A549 (cell line): ENCODE data around the gene C16orf46. TPM values are rescaled to one million over a fixed set of nuclear protein-coding genes. Genes with fewer than 3 reads are reported as not detected.
A peak's percentile ranks its signal among the peaks of the same experiment; 100 is the strongest.

ENCODE experiments used
- ATAC-seq, 2 experiments: fragments of 200-7000 bp in 1 of 2; fragments of >200 bp in 1 of 2; cut with Nextera tagmentation in 1 of 2; cut with Tn5 transposase in 1 of 2; 3 replicates each; pipeline versions ENCODE4 v1.8.0 to v1.9.1; 2018 to 2020; ENCODE audit warnings: mild to moderate bottlenecking in 1 of 2, moderate library complexity in 1 of 2
- CTCF ChIA-PET: fragments of 300-600 bp; sonication (Branson Sonifier 250); formaldehyde crosslinking; extraction: SDS; loops from one replicate; lab custom pipeline; 2021; ENCODE audit warnings: antibody characterized with exemption, inconsistent platforms; lab: Yijun Ruan, JAX
- POLR2A ChIA-PET: fragments of 350-600 bp; formaldehyde crosslinking; extraction: SDS; loops from one replicate; lab custom pipeline; 2021; ENCODE audit warnings: antibody characterized with exemption, inconsistent platforms; lab: Yijun Ruan, JAX
- DNase-seq, 2 experiments: peaks; one replicate each; pipeline versions ENCODE4 v3.0.0 to v3.0.0-alpha.2; 2011 to 2016; ENCODE audit warnings: low read depth in 1 of 2, low spot score in 1 of 2
- FAIRE-seq: peaks from 2 replicates; lab custom pipeline; 2011; peaks lifted over from hg19 to GRCh38; lab: Jason Lieb, UNC
- H3K27ac ChIP-seq, 2 experiments: fragments of >200 bp; sonication (Bioruptor Twin); formaldehyde crosslinking; 3 replicates each; pipeline ENCODE4 v1.5.1; 2016 to 2017
- H3K4me1 ChIP-seq: fragments of >200 bp; sonication (Bioruptor Twin); formaldehyde crosslinking; 3 replicates; pipeline ENCODE4 v1.6.1; 2016
- H3K4me2 ChIP-seq: fragments of >200 bp; sonication (Bioruptor Twin); formaldehyde crosslinking; 3 replicates; pipeline ENCODE4 v1.6.1; 2016
- H3K4me3 ChIP-seq: fragments of >200 bp; sonication (Bioruptor Twin); formaldehyde crosslinking; 3 replicates; pipeline ENCODE4 v1.5.1; 2016
- H3K9me3 ChIP-seq: fragments of >200 bp; sonication (Bioruptor Twin); formaldehyde crosslinking; 3 replicates; pipeline ENCODE4 v1.6.1; 2016
- ATOH8 ChIP-seq: fragments of 250-450 bp; sonication (Bioruptor Pico); IDR thresholded peaks from 2 replicates; pipeline ENCODE4 v1.5.0; 2020; ENCODE audit warnings: low read depth, mild to moderate bottlenecking, moderate library complexity
- BCL3 ChIP-seq: fragments of >200 bp; sonication (Bioruptor Twin); formaldehyde crosslinking; IDR thresholded peaks from 3 replicates; pipeline ENCODE4 v1.6.1; 2016
- CBX2 ChIP-seq: fragments of 200-600 bp; sonication (generic); IDR thresholded peaks from 2 replicates; pipeline ENCODE4 v1.6.1; 2016; ENCODE audit warnings: low read depth, mild to moderate bottlenecking, borderline replicate concordance
- CBX8 ChIP-seq: fragments of 200-600 bp; sonication (generic); IDR thresholded peaks from 2 replicates; pipeline ENCODE4 v1.6.1; 2016
- CEBPB ChIP-seq, 2 experiments: fragments of >200 bp in 1 of 2; sonication (Bioruptor Twin) in 1 of 2; formaldehyde crosslinking in 1 of 2; IDR thresholded peaks; 2 replicates each; pipeline ENCODE4 v1.6.1; 2012 to 2016
- CTCF ChIP-seq: fragments of >200 bp; sonication (Bioruptor Twin); formaldehyde crosslinking; IDR thresholded peaks from 3 replicates; pipeline ENCODE4 v1.5.1; 2016
- EP300 ChIP-seq, 2 experiments: fragments of >200 bp; sonication (Bioruptor Twin); formaldehyde crosslinking; IDR thresholded peaks; 2 replicates in 1 of 2; 3 replicates in 1 of 2; pipeline ENCODE4 v1.6.1; 2016 to 2017
- ESRRA ChIP-seq: fragments of 150-350 bp; IDR thresholded peaks from 2 replicates; pipeline ENCODE4 v1.6.1; 2014; ENCODE audit warnings: mild to moderate bottlenecking, low read length, borderline replicate concordance
- FOSB ChIP-seq: fragments of 250-450 bp; sonication (Bioruptor Pico); IDR thresholded peaks from 2 replicates; pipeline ENCODE4 v1.5.0; 2020; ENCODE audit warnings: mild to moderate bottlenecking, moderate library complexity
- FOSL2 ChIP-seq, 2 experiments: fragments of 450-650 bp in 1 of 2; fragments of >200 bp in 1 of 2; sonication (Bioruptor Twin) in 1 of 2; formaldehyde crosslinking; IDR thresholded peaks; 2 replicates each; pipeline versions ENCODE4 v1.5.0 to v1.6.1; 2016 to 2020; ENCODE audit warnings: mild to moderate bottlenecking in 1 of 2, moderate library complexity in 1 of 2
- HEYL ChIP-seq: fragments of 250-450 bp; sonication (Bioruptor Pico); IDR thresholded peaks from 2 replicates; pipeline ENCODE4 v1.8.0; 2021; ENCODE audit warnings: mild to moderate bottlenecking, moderate library complexity
- HOXA7 ChIP-seq: fragments of 250-450 bp; sonication (Bioruptor Pico); IDR thresholded peaks from 2 replicates; pipeline ENCODE4 v1.5.0; 2020; ENCODE audit warnings: mild to moderate bottlenecking, moderate library complexity
- HOXB13 ChIP-seq: fragments of 250-450 bp; sonication (Bioruptor Pico); IDR thresholded peaks from 2 replicates; pipeline ENCODE4 v1.5.0; 2020; ENCODE audit warnings: low read depth, mild to moderate bottlenecking, moderate library complexity
- HOXB5 ChIP-seq: fragments of 250-450 bp; sonication (Bioruptor Pico); IDR thresholded peaks from 2 replicates; pipeline ENCODE4 v1.5.0; 2020; ENCODE audit warnings: mild to moderate bottlenecking, moderate library complexity
- MAZ ChIP-seq: fragments of 150-350 bp; IDR thresholded peaks from 2 replicates; pipeline ENCODE4 v1.6.1; 2014; ENCODE audit warnings: antibody characterized with exemption, low read depth, low read length, borderline replicate concordance
- MYC ChIP-seq: IDR thresholded peaks from 2 replicates; pipeline ENCODE4 v1.6.1; 2012; ENCODE audit warnings: mild to moderate bottlenecking, inconsistent platforms, low read length, improper control_type of control experiment, borderline replicate concordance
- NFE2L2 ChIP-seq: fragments of 150-350 bp; conservative IDR thresholded peaks from 2 replicates; pipeline ENCODE4 v1.6.1; 2014; ENCODE audit warnings: low read length
- PBX3 ChIP-seq: IDR thresholded peaks from 2 replicates; pipeline ENCODE4 v1.6.1; 2012
- PHF8 ChIP-seq: fragments of 200-600 bp; sonication (generic); IDR thresholded peaks from 2 replicates; pipeline ENCODE4 v1.6.1; 2016; ENCODE audit warnings: low read depth, mild to moderate bottlenecking, antibody characterized with exemption, moderate library complexity, borderline replicate concordance
- RNF2 ChIP-seq: fragments of 200-600 bp; sonication (generic); IDR thresholded peaks from 2 replicates; pipeline ENCODE4 v1.6.1; 2016; ENCODE audit warnings: low read depth, mild to moderate bottlenecking, antibody characterized with exemption, moderate library complexity, borderline replicate concordance
- ZNF302 ChIP-seq: fragments of 250-450 bp; sonication (Bioruptor Pico); IDR thresholded peaks from 2 replicates; pipeline ENCODE4 v1.9.0; 2021; ENCODE audit warnings: inconsistent platforms, mild to moderate bottlenecking, moderate library complexity
- WGBS: methylation state at CpG from one replicate; pipeline ENCODE4 v1.1.6; 2017; ENCODE audit errors: missing lambda C conversion rate; 5-methylcytosine and 5-hydroxymethylcytosine counted together
- polyA plus RNA-seq, 4 experiments: library from polyadenylated mRNA; depleted of rRNA in 3 of 4; stranded (reverse); fragments of >200 nt; fragmentation: RNase III in 1 of 4; extraction: RNeasy Plus Mini Kit Qiagen cat#74134 plus additional on column Dnase treatment in 1 of 4; gene quantifications; 2 replicates in 3 of 4; 3 replicates in 1 of 4; pipeline ENCODE4 v1.2.3, GENCODE V29; 2011 to 2017

The C16orf46 gene
- polyA plus RNA-seq, 2 of the 4 experiments (the other 2 are of a cell fraction), result 0.37 to 1.4 TPM

GRCh38 chr16:81076566-81077075 is 417 bp downstream of the C16orf46 start:
- CTCF ChIA-PET, result interaction anchor here (0.5 to 3.2 kb wide), 6 partner anchors 10 to 131 kb away, joined by 3 to 8 read pairs (median 3); partner anchors contain the start of gene ATMIN
- peak; percentile 92 to 93 for ATAC-seq
- Histone ChIP-seq H3K4me1 (peaks cover 5% of the 10 kb centered on the region; the same call in 1 of the 3 replicates), H3K27ac (peak overlapping the region; percentile 79 to 90), H3K4me3 (peak overlapping the region; percentile 61), H3K4me2 (peak overlapping the region; percentile 79), H3K9me3 (no peaks in the 10 kb centered on the region)
- peak; percentile 61 for FAIRE-seq
- POLR2A ChIA-PET, result interaction anchor here (0.6 to 2.3 kb wide), 14 partner anchors 10 to 238 kb away, joined by 3 to 16 read pairs (median 4); partner anchors contain the start of genes CENPN, CMC2 and GAN
- WGBS, result under 1% methylated on average over 18 of the region's 27 CpGs
- TF ChIP-seq MAZ, result no peak
- no peak for TF ChIP-seq BCL3
- no peak for TF ChIP-seq RNF2
- TF ChIP-seq FOSB (CRISPR knock-in tag), result no peak
- TF ChIP-seq ESRRA, result no peak
- no peak for TF ChIP-seq CBX8
- no peak for TF ChIP-seq CTCF
- TF ChIP-seq HEYL (CRISPR knock-in tag), result no peak
- TF ChIP-seq FOSL2 (IDR thresholded peaks at IDR 0.05), result no peak
- no peak for TF ChIP-seq FOSL2 (CRISPR knock-in tag; IDR thresholded peaks at IDR 0.05)
- no peak for TF ChIP-seq HOXB13
- TF ChIP-seq PHF8, result peak; percentile 50; the same call in 1 of the 2 replicates
- no peak for TF ChIP-seq PBX3
- TF ChIP-seq MYC, result 0 out of 2 replicates have a peak, but pooled peaks have one; percentile 21
- peak; percentile 83 to 87 for DNase-seq

- FAIRE-seq (no peak), ATAC-seq (no peak), DNase-seq (no peak)
- Histone ChIP-seq H3K4me1 (peaks cover 5% of the 10 kb centered on the region; the same call in 1 of the 3 replicates), H3K4me3 (no peak overlapping the region), H3K9me3 (no peaks in the 10 kb centered on the region), H3K4me2 (no peak overlapping the region), H3K27ac (no peak overlapping the region)
- ChIA-PET CTCF (interaction anchor here (0.6 to 2.0 kb wide), 3 partner anchors 9 to 702 kb away, joined by 3 to 9 read pairs (median 5); partner anchors contain the start of gene ATMIN), POLR2A (no interaction called here)
- WGBS, result 71% methylated on average over 5 of the region's 5 CpGs
- TF ChIP-seq ZNF302 (CRISPR knock-in tag) (no peak), CEBPB (IDR thresholded peaks at IDR 0.05) (no peak), ATOH8 (CRISPR knock-in tag) (no peak), CBX2 (no peak), HOXA7 (CRISPR knock-in tag) (no peak), EP300 (IDR thresholded peaks at IDR 0.05) (no peak), HOXB5 (CRISPR knock-in tag) (no peak), NFE2L2 (no peak)
These were observed 3.3 kb downstream of the C16orf46 start for GRCh38 chr16:81073560-81074330.
